PC-9 (cell line): Measurements from ENCODE around the gene CLTRN. TPM values are rescaled to one million over a fixed set of nuclear protein-coding genes. Genes with fewer than 3 reads are reported as not detected.
A peak's percentile ranks its signal among the peaks of the same experiment; 100 is the strongest.
"Not testable (repeated sequence)": the region's sequence is repeated elsewhere in the genome, so short reads cannot be mapped to it uniquely, and the experiment has no call there.

ENCODE experiments used
- BruUV-seq: library from RNA; stranded (reverse); fragments of 400-500 nt; replicated peaks from 2 replicates; lab custom pipeline; 2021; lab: Mats Ljungman, UMichigan
- CTCF ChIA-PET: fragments of 300-600 bp; sonication (Branson Sonifier 250); formaldehyde crosslinking; loops from one replicate; lab custom pipeline; 2022; ENCODE audit warnings: antibody characterized with exemption; lab: Charles Lee
- POLR2A ChIA-PET: fragments of 300-600 bp; sonication (Branson Sonifier 250); formaldehyde crosslinking; loops from one replicate; lab custom pipeline; 2022; ENCODE audit warnings: antibody characterized with exemption; ENCODE audit not compliant: unreplicated experiment; lab: Charles Lee
- DNase-seq, 2 experiments: peaks; one replicate each; pipeline versions ENCODE4 v3.0.0 to v3.0.0-alpha.2; 2015 to 2022; ENCODE audit warnings: mixed read lengths in 1 of 2
- H2AFZ ChIP-seq: fragments of 200-600 bp; sonication (generic); 2 replicates; pipeline ENCODE4 v1.8.1; 2017; ENCODE audit warnings: antibody characterized with exemption
- H3F3A ChIP-seq: fragments of 200-600 bp; sonication (generic); 2 replicates; pipeline ENCODE4 v1.8.1; 2017; ENCODE audit warnings: antibody characterized with exemption, mild to moderate bottlenecking, low read depth; ENCODE audit not compliant: insufficient read depth
- H3K27ac ChIP-seq: fragments of 200-600 bp; sonication (generic); 2 replicates; pipeline ENCODE4 v1.6.1; 2016; ENCODE audit warnings: mixed run types
- H3K27me3 ChIP-seq: fragments of 200-600 bp; sonication (generic); 2 replicates; pipeline ENCODE4 v1.6.1; 2016; ENCODE audit warnings: low read depth, mixed run types; ENCODE audit not compliant: insufficient read depth
- H3K36me3 ChIP-seq: fragments of 200-600 bp; sonication (generic); 2 replicates; pipeline ENCODE4 v1.6.1; 2016; ENCODE audit warnings: low read depth, mixed run types
- H3K4me1 ChIP-seq: fragments of 200-600 bp; sonication (generic); replicated peaks from 2 replicates; pipeline ENCODE4 v1.6.1; 2016; ENCODE audit warnings: mixed run types; ENCODE audit not compliant: insufficient read depth
- H3K4me2 ChIP-seq: fragments of 200-600 bp; sonication (generic); 2 replicates; pipeline ENCODE4 v1.6.1; 2017; ENCODE audit warnings: mixed run types
- H3K4me3 ChIP-seq: fragments of 200-600 bp; sonication (generic); 2 replicates; pipeline ENCODE4 v1.6.1; 2016; ENCODE audit warnings: mixed run types
- H3K79me2 ChIP-seq: fragments of 200-600 bp; sonication (generic); 2 replicates; pipeline ENCODE4 v1.6.1; 2017; ENCODE audit warnings: low read depth, mixed run types
- H3K9me2 ChIP-seq: fragments of 200-600 bp; sonication (generic); 2 replicates; pipeline ENCODE4 v1.8.1; 2017; ENCODE audit warnings: mild to moderate bottlenecking; ENCODE audit not compliant: insufficient read depth
- H3K9me3 ChIP-seq: fragments of 200-600 bp; sonication (generic); 2 replicates; pipeline ENCODE4 v1.8.1; 2016; ENCODE audit warnings: low read depth; ENCODE audit not compliant: insufficient read depth
- H4K20me1 ChIP-seq: fragments of 200-600 bp; sonication (generic); 2 replicates; pipeline ENCODE4 v1.8.1; 2017; ENCODE audit not compliant: insufficient read depth
- EZH2 ChIP-seq: fragments of 200-600 bp; sonication (generic); IDR thresholded peaks from 2 replicates; pipeline ENCODE4 v1.8.0; 2017; ENCODE audit warnings: antibody characterized with exemption, low read depth
- intact Hi-C: fragments of 100-400 bp; cut with micrococcal nuclease; formaldehyde crosslinking; loops from one replicate; pipeline ENCODE4 v1.10.0; 2022; ENCODE audit not compliant: unreplicated experiment
- total RNA-seq: library from RNA; stranded (reverse); gene quantifications from 2 replicates; pipeline ENCODE4 v1.2.3, GENCODE V29; 2021
- TF ChIP-seq, protein P1 (sequence below): fragments of 200-600 bp; sonication (generic); conservative IDR thresholded peaks from 2 replicates; pipeline ENCODE4 v1.6.1; 2017; ENCODE audit warnings: mixed run types, antibody characterized with exemption, mild to moderate bottlenecking, moderate library complexity

CLTRN gene
- total RNA-seq, 1 experiment from 2014 or later = 2.7 TPM

DNA sequence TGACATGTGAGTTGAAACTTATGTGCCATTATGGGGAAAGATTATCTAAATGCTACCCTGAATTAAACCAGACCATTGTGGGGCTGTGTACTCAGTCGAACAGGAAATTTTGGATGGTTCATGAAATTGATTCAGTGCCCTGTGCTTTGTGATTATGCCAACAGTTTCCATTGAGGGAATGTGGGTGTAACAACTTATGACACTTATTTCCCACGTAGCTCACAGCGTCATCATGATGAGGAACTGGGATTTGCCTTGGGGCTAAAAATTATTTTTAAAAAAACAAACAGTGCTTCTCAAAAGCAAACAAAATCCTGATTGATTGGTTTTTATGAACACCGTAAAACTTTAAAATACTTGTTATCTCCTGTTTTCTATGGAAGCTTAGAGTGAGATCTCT lies 8.3 kb upstream of the CLTRN start:
- H3K9me3 ChIP-seq = no peaks in the 10 kb centered on the region
- peaks cover 21% of the 10 kb centered on the region for H3K4me1 ChIP-seq
- ChIA-PET POLR2A (interaction anchor here (0.6 kb wide), 1 partner anchor 36 kb away, joined by 9 read pairs; no protein-coding TSS in a partner anchor), CTCF (no interaction called here)
- H2AFZ ChIP-seq = no peak overlapping the region
- no peak overlapping the region for H3K4me3 ChIP-seq
- H3F3A ChIP-seq = peaks cover 6% of the 10 kb centered on the region; the same call in 1 of the 2 replicates
- intact Hi-C loops = loop anchor here (10.0 kb wide), 1 partner anchor 338 kb away; the partner anchor contains the start of gene PIGA
- no peak for TF ChIP-seq EZH2
- TF ChIP-seq, protein P1, sequence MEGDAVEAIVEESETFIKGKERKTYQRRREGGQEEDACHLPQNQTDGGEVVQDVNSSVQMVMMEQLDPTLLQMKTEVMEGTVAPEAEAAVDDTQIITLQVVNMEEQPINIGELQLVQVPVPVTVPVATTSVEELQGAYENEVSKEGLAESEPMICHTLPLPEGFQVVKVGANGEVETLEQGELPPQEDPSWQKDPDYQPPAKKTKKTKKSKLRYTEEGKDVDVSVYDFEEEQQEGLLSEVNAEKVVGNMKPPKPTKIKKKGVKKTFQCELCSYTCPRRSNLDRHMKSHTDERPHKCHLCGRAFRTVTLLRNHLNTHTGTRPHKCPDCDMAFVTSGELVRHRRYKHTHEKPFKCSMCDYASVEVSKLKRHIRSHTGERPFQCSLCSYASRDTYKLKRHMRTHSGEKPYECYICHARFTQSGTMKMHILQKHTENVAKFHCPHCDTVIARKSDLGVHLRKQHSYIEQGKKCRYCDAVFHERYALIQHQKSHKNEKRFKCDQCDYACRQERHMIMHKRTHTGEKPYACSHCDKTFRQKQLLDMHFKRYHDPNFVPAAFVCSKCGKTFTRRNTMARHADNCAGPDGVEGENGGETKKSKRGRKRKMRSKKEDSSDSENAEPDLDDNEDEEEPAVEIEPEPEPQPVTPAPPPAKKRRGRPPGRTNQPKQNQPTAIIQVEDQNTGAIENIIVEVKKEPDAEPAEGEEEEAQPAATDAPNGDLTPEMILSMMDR = no peak
- no peak for DNase-seq
- H4K20me1 ChIP-seq = peaks cover 8% of the 10 kb centered on the region; the same call in 1 of the 2 replicates
- BruUV-seq = no TSS peak
- no peaks in the 10 kb centered on the region for H3K9me2 ChIP-seq
- no peak overlapping the region for H3K4me2 ChIP-seq
- H3K36me3 ChIP-seq = no peaks in the 10 kb centered on the region
- H3K27me3 ChIP-seq = no peaks in the 10 kb centered on the region
- H3K79me2 ChIP-seq = peaks cover 23% of the 10 kb centered on the region
- no peak overlapping the region for H3K27ac ChIP-seq

DNA sequence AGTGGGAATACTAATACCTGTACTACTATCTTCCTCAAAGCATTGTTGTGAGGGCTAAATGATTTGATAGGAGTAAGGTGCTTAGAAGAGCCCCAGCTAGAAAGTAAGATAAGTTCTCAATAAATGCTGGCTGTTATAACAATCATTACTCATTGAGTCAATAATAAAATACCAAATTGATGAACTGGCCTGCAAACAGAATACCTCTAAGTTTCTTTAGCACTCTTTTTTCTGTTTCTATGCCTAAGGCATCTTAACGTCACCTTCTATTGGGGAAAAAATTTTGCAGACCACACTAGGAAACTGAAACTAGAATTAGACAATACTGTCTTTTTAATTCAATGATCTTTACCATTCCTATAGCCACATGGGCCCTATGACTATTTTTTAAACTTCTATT lies 1.2 kb downstream of the CLTRN start:
- peak overlapping the region; percentile 58 for H3K27ac ChIP-seq
- no peaks in the 10 kb centered on the region for H4K20me1 ChIP-seq
- ChIA-PET POLR2A (no interaction called here), CTCF (no interaction called here)
- H3K9me3 ChIP-seq = no peaks in the 10 kb centered on the region
- H3K79me2 ChIP-seq = no peaks in the 10 kb centered on the region
- DNase-seq = peak in 1 of 2 experiments; percentile 81
- intact Hi-C loops = no loop called here
- peak overlapping the region; percentile 40 for H3K4me2 ChIP-seq
- no peaks in the 10 kb centered on the region for H3K27me3 ChIP-seq
- no TSS peak for BruUV-seq
- H3K9me2 ChIP-seq = no peaks in the 10 kb centered on the region
- no peak overlapping the region for H2AFZ ChIP-seq
- no peaks in the 10 kb centered on the region for H3F3A ChIP-seq
- no peaks in the 10 kb centered on the region for H3K36me3 ChIP-seq
- TF ChIP-seq EZH2 = no peak
- TF ChIP-seq, protein P1 = no peak
- peaks cover 21% of the 10 kb centered on the region for H3K4me1 ChIP-seq
- no peak overlapping the region for H3K4me3 ChIP-seq

DNA sequence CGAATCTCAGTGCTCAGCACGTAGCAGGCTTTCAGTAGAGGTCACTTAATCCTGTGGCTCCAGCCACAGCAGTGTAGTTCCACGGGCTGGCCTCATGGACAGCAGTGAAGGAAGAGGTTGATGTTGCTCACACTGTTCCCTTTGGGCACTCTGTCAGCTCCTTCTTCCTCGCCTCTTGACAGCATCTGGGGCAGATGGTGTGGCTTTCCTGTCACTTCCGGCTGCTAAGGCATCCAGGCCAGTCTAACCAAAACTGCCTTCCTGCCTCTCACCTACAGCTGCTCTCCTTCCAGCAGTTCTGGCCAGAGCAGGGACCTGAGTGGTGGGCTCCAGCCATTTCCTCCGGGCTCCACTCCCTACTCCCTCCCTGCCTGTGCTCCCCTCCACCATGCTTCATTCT lies 9.8 kb downstream of the CLTRN start:
- H3F3A ChIP-seq, H3K9me2 ChIP-seq, intact Hi-C loops, DNase-seq, H3K27me3 ChIP-seq, H3K9me3 ChIP-seq, H4K20me1 ChIP-seq, H3K36me3 ChIP-seq, H3K4me1 ChIP-seq, H3K79me2 ChIP-seq, H2AFZ ChIP-seq, POLR2A ChIA-PET, CTCF ChIA-PET, BruUV-seq, H3K4me2 ChIP-seq, H3K4me3 ChIP-seq, H3K27ac ChIP-seq: not testable (repeated sequence)

DNA sequence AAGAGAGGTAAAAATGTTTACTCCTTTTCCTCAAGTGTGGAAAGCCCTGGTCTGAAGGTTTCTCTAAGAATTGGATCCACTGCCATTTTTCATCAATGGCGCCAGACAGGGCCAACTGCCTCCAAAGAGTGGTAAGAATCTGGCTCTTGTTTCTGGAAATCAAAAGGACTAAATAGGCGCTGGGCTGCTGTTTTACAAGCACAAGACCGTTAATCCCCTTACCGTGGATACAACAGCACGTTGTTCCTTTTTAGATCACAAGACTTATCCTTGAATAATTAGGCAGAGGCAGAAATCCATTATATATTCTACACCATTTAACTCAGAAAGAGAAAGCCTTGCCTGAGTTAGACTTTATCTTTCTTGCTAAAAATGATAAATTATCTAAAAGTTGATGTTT lies 10.6 kb downstream of the CLTRN start:
- Histone ChIP-seq H3K4me2 (no peak overlapping the region), H4K20me1 (no peaks in the 10 kb centered on the region), H3K9me2 (no peaks in the 10 kb centered on the region), H3K27ac (no peak overlapping the region), H3K79me2 (no peaks in the 10 kb centered on the region), H3F3A (no peaks in the 10 kb centered on the region), H3K9me3 (no peaks in the 10 kb centered on the region), H3K27me3 (no peaks in the 10 kb centered on the region), H3K4me3 (no peak overlapping the region), H3K36me3 (no peaks in the 10 kb centered on the region), H3K4me1 (no peaks in the 10 kb centered on the region), H2AFZ (no peak overlapping the region)
- no peak for DNase-seq
- intact Hi-C loops = no loop called here
- POLR2A ChIA-PET = no interaction called here
- TF ChIP-seq, protein P1 = no peak
- no peak for TF ChIP-seq EZH2
- no TSS peak for BruUV-seq
- CTCF ChIA-PET = no interaction called here

DNA sequence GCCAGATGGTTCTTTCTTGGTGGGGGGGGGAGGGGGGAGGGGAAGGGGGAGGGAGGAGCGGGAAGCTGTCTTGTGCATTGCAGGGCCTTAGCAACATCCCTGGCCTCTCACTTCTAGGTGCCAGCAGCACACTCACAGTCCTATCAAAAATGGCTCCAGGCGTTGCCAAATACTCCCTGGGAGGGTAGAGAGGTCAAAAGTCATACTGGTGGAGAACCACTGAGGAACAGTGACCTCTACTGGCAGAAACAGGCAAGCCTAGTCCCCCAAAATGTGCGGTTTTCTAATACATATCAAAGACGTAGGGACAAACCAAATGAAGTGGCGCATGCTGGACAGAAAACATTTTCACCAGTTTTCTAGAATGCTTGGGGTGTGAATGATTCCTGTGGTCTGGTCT lies 17.1 kb downstream of the CLTRN start:
- H3K9me2 ChIP-seq, POLR2A ChIA-PET, H3K4me1 ChIP-seq, BruUV-seq, H3K36me3 ChIP-seq, H3K4me3 ChIP-seq, intact Hi-C loops, H3K27me3 ChIP-seq, H3K9me3 ChIP-seq, H3K27ac ChIP-seq, DNase-seq, H3K79me2 ChIP-seq, H3K4me2 ChIP-seq, H2AFZ ChIP-seq, H3F3A ChIP-seq, CTCF ChIA-PET, H4K20me1 ChIP-seq: not testable (repeated sequence)
